ENCODE results near the gene NRG3. TPM values are rescaled to one million over a fixed set of nuclear protein-coding genes. Genes with fewer than 3 reads are reported as not detected.

Gene NRG3
- total RNA-seq, 2 experiments from 2014 or later = not detected

DNA sequence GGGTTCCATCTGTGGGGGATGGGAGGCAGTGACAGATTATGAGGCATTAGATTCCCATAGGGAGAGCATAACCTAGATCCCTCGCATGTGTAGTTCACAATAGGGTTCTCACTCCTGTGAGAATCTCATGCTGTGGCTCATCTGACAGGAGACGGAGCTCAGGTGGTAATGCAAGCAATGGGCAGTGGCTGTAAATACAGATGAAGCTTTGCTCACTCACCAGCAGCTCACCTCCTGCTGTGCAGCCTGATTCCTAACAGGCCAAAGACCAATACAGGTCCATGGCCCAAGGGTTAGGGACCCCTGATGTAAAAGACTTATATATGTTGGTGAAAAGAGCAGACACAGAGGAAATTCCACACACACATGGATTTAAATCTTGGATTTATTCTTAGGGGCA, 370.2 kb downstream of the NRG3 start:
- ChIA-PET CTCF (ENCODE audit: unreplicated experiment) (no interaction called here), POLR2A (no interaction called here)
- H3K9me2 ChIP-seq (ENCODE audit: insufficient read depth, low read length) = no peaks in the 10 kb centered on the region
- no peak for TF ChIP-seq EZH2phosphoT487 (IDR thresholded peaks at IDR 0.05; ENCODE audit: borderline replicate concordance, low read depth, low read length)
- TF ChIP-seq, protein P1, sequence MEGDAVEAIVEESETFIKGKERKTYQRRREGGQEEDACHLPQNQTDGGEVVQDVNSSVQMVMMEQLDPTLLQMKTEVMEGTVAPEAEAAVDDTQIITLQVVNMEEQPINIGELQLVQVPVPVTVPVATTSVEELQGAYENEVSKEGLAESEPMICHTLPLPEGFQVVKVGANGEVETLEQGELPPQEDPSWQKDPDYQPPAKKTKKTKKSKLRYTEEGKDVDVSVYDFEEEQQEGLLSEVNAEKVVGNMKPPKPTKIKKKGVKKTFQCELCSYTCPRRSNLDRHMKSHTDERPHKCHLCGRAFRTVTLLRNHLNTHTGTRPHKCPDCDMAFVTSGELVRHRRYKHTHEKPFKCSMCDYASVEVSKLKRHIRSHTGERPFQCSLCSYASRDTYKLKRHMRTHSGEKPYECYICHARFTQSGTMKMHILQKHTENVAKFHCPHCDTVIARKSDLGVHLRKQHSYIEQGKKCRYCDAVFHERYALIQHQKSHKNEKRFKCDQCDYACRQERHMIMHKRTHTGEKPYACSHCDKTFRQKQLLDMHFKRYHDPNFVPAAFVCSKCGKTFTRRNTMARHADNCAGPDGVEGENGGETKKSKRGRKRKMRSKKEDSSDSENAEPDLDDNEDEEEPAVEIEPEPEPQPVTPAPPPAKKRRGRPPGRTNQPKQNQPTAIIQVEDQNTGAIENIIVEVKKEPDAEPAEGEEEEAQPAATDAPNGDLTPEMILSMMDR (conservative IDR thresholded peaks at IDR 0.05; ENCODE audit: low read length) = no peak
- no peaks in the 10 kb centered on the region for H4K20me1 ChIP-seq (ENCODE audit: insufficient read depth, low read length)
- no peak overlapping the region for H3K27ac ChIP-seq (ENCODE audit: low read depth, low read length, poor library complexity, severe bottlenecking)
- intact Hi-C loops (cut with micrococcal nuclease; ENCODE audit: unreplicated experiment) = no loop called here
- no peaks in the 10 kb centered on the region for H3K4me1 ChIP-seq (ENCODE audit: insufficient read depth, low read length, poor library complexity, severe bottlenecking)
- H3K4me2 ChIP-seq (ENCODE audit: low read length) = no peak overlapping the region
- H3K79me2 ChIP-seq (ENCODE audit: insufficient read depth, low read depth, low read length) = no peaks in the 10 kb centered on the region
- H3K4me3 ChIP-seq (ENCODE audit: low read depth, low read length, poor library complexity, severe bottlenecking) = no peak overlapping the region
- H2AFZ ChIP-seq (ENCODE audit: low read length) = no peak overlapping the region
- no peak for DNase-seq (ENCODE audit: low spot score)
- BruUV-seq (replicated peaks) = no TSS peak
- H3K36me3 ChIP-seq (ENCODE audit: insufficient read depth, low read length) = no peaks in the 10 kb centered on the region
- no peaks in the 10 kb centered on the region for H3K9me3 ChIP-seq (ENCODE audit: low read length)

DNA sequence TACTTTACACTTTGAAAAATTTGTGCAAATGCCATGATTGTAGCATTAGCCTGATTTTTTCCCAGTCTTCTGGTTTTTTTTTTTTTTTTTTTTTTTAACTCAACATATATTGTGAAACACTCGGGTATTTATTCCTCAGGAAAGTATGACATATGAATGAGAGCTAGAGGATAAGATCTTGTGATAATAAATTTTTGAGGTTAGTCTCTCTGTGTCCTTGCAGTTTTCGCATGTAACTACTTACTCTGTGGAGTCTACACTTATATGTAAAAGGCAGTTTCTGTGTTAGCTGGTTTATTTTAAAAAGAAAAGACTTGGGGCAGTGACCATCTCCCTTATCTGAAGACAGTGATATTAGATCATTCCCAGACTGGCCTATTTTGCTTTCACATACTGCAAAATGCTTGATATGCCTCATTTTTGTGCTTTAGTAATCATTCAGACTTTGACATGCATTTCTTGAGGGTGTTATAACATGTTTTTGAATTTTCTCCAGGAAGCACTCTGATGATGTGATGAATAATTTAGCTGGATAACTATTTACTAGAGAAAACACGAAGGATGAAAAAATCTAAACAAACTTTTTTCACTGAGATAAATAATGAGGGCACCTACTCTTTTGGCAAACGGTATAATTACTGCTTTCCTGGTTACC, 371.0 kb downstream of the NRG3 start:
- no peak for TF ChIP-seq EZH2phosphoT487 (IDR thresholded peaks at IDR 0.05; ENCODE audit: borderline replicate concordance, low read depth, low read length)
- TF ChIP-seq, protein P1 (conservative IDR thresholded peaks at IDR 0.05; ENCODE audit: low read length) = no peak
- H4K20me1 ChIP-seq (ENCODE audit: insufficient read depth, low read length) = no peaks in the 10 kb centered on the region
- no peaks in the 10 kb centered on the region for H3K9me2 ChIP-seq (ENCODE audit: insufficient read depth, low read length)
- H3K27ac ChIP-seq (ENCODE audit: low read depth, low read length, poor library complexity, severe bottlenecking) = no peak overlapping the region
- no TSS peak for BruUV-seq (replicated peaks)
- H3K79me2 ChIP-seq (ENCODE audit: insufficient read depth, low read depth, low read length) = no peaks in the 10 kb centered on the region
- no peaks in the 10 kb centered on the region for H3K4me1 ChIP-seq (ENCODE audit: insufficient read depth, low read length, poor library complexity, severe bottlenecking)
- no peak for DNase-seq (ENCODE audit: low spot score)
- ChIA-PET POLR2A (interaction anchor here (0.6 to 0.7 kb wide), 3 partner anchors 230 to 1160 kb away, joined by 4 to 5 read pairs (median 5); no protein-coding TSS in a partner anchor), CTCF (ENCODE audit: unreplicated experiment) (no interaction called here)
- no peak overlapping the region for H3K4me3 ChIP-seq (ENCODE audit: low read depth, low read length, poor library complexity, severe bottlenecking)
- intact Hi-C loops (cut with micrococcal nuclease; ENCODE audit: unreplicated experiment) = no loop called here
- no peak overlapping the region for H3K4me2 ChIP-seq (ENCODE audit: low read length)
- no peaks in the 10 kb centered on the region for H3K9me3 ChIP-seq (ENCODE audit: low read length)
- H2AFZ ChIP-seq (ENCODE audit: low read length) = peak overlapping the region; percentile 24; the same call in 1 of the 2 replicates
- no peaks in the 10 kb centered on the region for H3K36me3 ChIP-seq (ENCODE audit: insufficient read depth, low read length)

- no peaks in the 10 kb centered on the region for H3K36me3 ChIP-seq (ENCODE audit: insufficient read depth, low read length)
- H3K4me2 ChIP-seq (ENCODE audit: low read length) = no peak overlapping the region
- no peak for DNase-seq (ENCODE audit: low spot score)
- H3K27ac ChIP-seq (ENCODE audit: low read depth, low read length, poor library complexity, severe bottlenecking) = no peak overlapping the region
- no peaks in the 10 kb centered on the region for H4K20me1 ChIP-seq (ENCODE audit: insufficient read depth, low read length)
- CTCF ChIA-PET (ENCODE audit: unreplicated experiment) = no interaction called here
- no peaks in the 10 kb centered on the region for H3K9me2 ChIP-seq (ENCODE audit: insufficient read depth, low read length)
- no peaks in the 10 kb centered on the region for H3K79me2 ChIP-seq (ENCODE audit: insufficient read depth, low read depth, low read length)
- TF ChIP-seq, protein P1 (conservative IDR thresholded peaks at IDR 0.05; ENCODE audit: low read length) = no peak
- no peak for TF ChIP-seq EZH2phosphoT487 (IDR thresholded peaks at IDR 0.05; ENCODE audit: borderline replicate concordance, low read depth, low read length)
- no peak overlapping the region for H3K4me3 ChIP-seq (ENCODE audit: low read depth, low read length, poor library complexity, severe bottlenecking)
- no peaks in the 10 kb centered on the region for H3K9me3 ChIP-seq (ENCODE audit: low read length)
- POLR2A ChIA-PET = interaction anchor here (1.4 kb wide), 1 partner anchor 89 kb away, joined by 5 read pairs; no protein-coding TSS in a partner anchor
- H3K4me1 ChIP-seq (ENCODE audit: insufficient read depth, low read length, poor library complexity, severe bottlenecking) = no peaks in the 10 kb centered on the region
- H2AFZ ChIP-seq (ENCODE audit: low read length) = no peak overlapping the region
- BruUV-seq (replicated peaks) = no TSS peak
- intact Hi-C loops (cut with micrococcal nuclease; ENCODE audit: unreplicated experiment) = no loop called here
These were observed 374.1 kb downstream of the NRG3 start for GRCh38 chr10:82249141-82249540.
